SK-N-SH (cell line): Measurements from ENCODE around the gene DCAF10. TPM values are rescaled to one million over a fixed set of nuclear protein-coding genes. Genes with fewer than 3 reads are reported as not detected.
"Not testable (repeated sequence)": the region's sequence is repeated elsewhere in the genome, so short reads cannot be mapped to it uniquely, and the experiment has no call there.

Experiments used
- CTCF ChIA-PET: fragments of 300-600, 350-600 bp; formaldehyde crosslinking; extraction: SDS; loops from one replicate; lab custom pipeline; 2021; lab: Yijun Ruan, JAX
- POLR2A ChIA-PET: fragments of 350-600 bp; sonication (Branson Sonifier 250); formaldehyde crosslinking; extraction: SDS; loops from one replicate; lab custom pipeline; 2020; ENCODE audit warnings: antibody characterized with exemption, inconsistent platforms; lab: Yijun Ruan, JAX
- DNase-seq: peaks from one replicate; pipeline ENCODE4 v3.0.0; 2012
- H2AFZ ChIP-seq: fragments of 200-600 bp; sonication (generic); 2 replicates; pipeline ENCODE4 v1.8.1; 2016; ENCODE audit warnings: antibody characterized with exemption, mild to moderate bottlenecking, low read depth
- H3F3A ChIP-seq: fragments of 200-600 bp; sonication (generic); replicated peaks from 2 replicates; pipeline ENCODE3; 2016; ENCODE audit warnings: antibody characterized with exemption, mild to moderate bottlenecking; ENCODE audit not compliant: insufficient read depth
- H3K27ac ChIP-seq, 2 experiments: fragments of 200-500 bp in 1 of 2; fragments of 200-600 bp in 1 of 2; sonication (Bioruptor generic) in 1 of 2; sonication (generic), shearing (Covaris generic) in 1 of 2; 2 replicates each; pipeline versions ENCODE4 v1.5.1 to v1.6.1; 2014 to 2016; ENCODE audit warnings: low read depth in 2 of 2, inconsistent platforms in 1 of 2, low read length in 1 of 2, mild to moderate bottlenecking in 1 of 2, mixed read lengths in 1 of 2
- H3K27me3 ChIP-seq: fragments of 200-600 bp; sonication (generic), shearing (Covaris generic); 2 replicates; pipeline ENCODE4 v1.6.1; 2016; ENCODE audit warnings: mixed run types; ENCODE audit not compliant: insufficient read depth
- H3K36me3 ChIP-seq, 2 experiments: fragments of 200-500 bp in 1 of 2; fragments of 200-600 bp in 1 of 2; sonication (Bioruptor generic) in 1 of 2; sonication (generic) in 1 of 2; replicated peaks in 1 of 2; 2 replicates each; pipeline versions ENCODE3 to v1.5.1; 2014 to 2016; ENCODE audit warnings: low read length in 1 of 2, mild to moderate bottlenecking in 1 of 2; ENCODE audit not compliant: insufficient read depth in 2 of 2, control insufficient read depth in 1 of 2
- H3K4me1 ChIP-seq, 2 experiments: fragments of 200-500 bp in 1 of 2; fragments of 200-600 bp in 1 of 2; sonication (Bioruptor generic) in 1 of 2; sonication (generic), shearing (Covaris generic) in 1 of 2; 2 replicates each; pipeline versions ENCODE4 v1.5.1 to v1.6.1; 2014 to 2016; ENCODE audit warnings: low read depth in 1 of 2, low read length in 1 of 2, mixed run types in 1 of 2; ENCODE audit not compliant: insufficient read depth in 2 of 2, control insufficient read depth in 1 of 2
- H3K4me2 ChIP-seq: fragments of 200-600 bp; sonication (generic), shearing (Covaris generic); 2 replicates; pipeline ENCODE4 v1.6.1; 2017; ENCODE audit warnings: mixed run types
- H3K4me3 ChIP-seq, 2 experiments: fragments of 200-500 bp in 1 of 2; fragments of 200-600 bp in 1 of 2; sonication (Bioruptor generic) in 1 of 2; sonication (generic), shearing (Covaris generic) in 1 of 2; 2 replicates each; pipeline versions ENCODE4 v1.5.1 to v1.8.1; 2014 to 2016; ENCODE audit warnings: low read depth in 2 of 2, inconsistent platforms in 1 of 2, low read length in 1 of 2, mild to moderate bottlenecking in 1 of 2, mixed read lengths in 1 of 2, moderate library complexity in 1 of 2
- H3K79me2 ChIP-seq: fragments of 200-600 bp; sonication (generic); 2 replicates; pipeline ENCODE4 v1.8.1; 2017; ENCODE audit warnings: mild to moderate bottlenecking; ENCODE audit not compliant: insufficient read depth
- H3K9ac ChIP-seq: fragments of 200-600 bp; sonication (generic); 2 replicates; pipeline ENCODE4 v1.6.1; 2017; ENCODE audit warnings: mixed run types
- H3K9me2 ChIP-seq: fragments of 200-600 bp; sonication (generic); 2 replicates; pipeline ENCODE4 v1.6.1; 2017; ENCODE audit warnings: mixed run types
- H3K9me3 ChIP-seq: fragments of 200-600 bp; sonication (generic); 2 replicates; pipeline ENCODE4 v1.6.1; 2017; ENCODE audit warnings: mixed run types, mild to moderate bottlenecking, moderate library complexity
- H4K20me1 ChIP-seq: fragments of 200-600 bp; sonication (generic); 2 replicates; pipeline ENCODE4 v1.6.1; 2017; ENCODE audit warnings: mild to moderate bottlenecking, mixed run types; ENCODE audit not compliant: insufficient read depth
- CHD2 ChIP-seq: fragments of 150-350 bp; IDR thresholded peaks from 2 replicates; pipeline ENCODE4 v1.6.1; 2018; ENCODE audit warnings: low read length; ENCODE audit not compliant: partially characterized antibody
- EZH2phosphoT487 ChIP-seq: fragments of 200-600 bp; sonication (generic); IDR thresholded peaks from 2 replicates; pipeline ENCODE4 v1.6.1; 2017; ENCODE audit warnings: low read depth, mixed run types, mild to moderate bottlenecking, antibody characterized with exemption, moderate library complexity, borderline replicate concordance
- GABPA ChIP-seq: IDR thresholded peaks from 2 replicates; pipeline ENCODE4 v1.4.0; 2012; ENCODE audit warnings: low read depth, mild to moderate bottlenecking
- MAX ChIP-seq: IDR thresholded peaks from 2 replicates; pipeline ENCODE4 v1.4.0; 2012; ENCODE audit warnings: low read depth
- MEF2A ChIP-seq: IDR thresholded peaks from 2 replicates; pipeline ENCODE4 v1.4.0; 2012; ENCODE audit warnings: low read depth, borderline replicate concordance
- POLR2AphosphoS5 ChIP-seq: IDR thresholded peaks from 2 replicates; pipeline ENCODE4 v1.6.1; 2012; ENCODE audit warnings: low read depth, low read length
- REST ChIP-seq: IDR thresholded peaks from 2 replicates; pipeline ENCODE4 v1.6.1; 2012; ENCODE audit warnings: mild to moderate bottlenecking, low read depth, low read length, moderate library complexity
- RFX5 ChIP-seq: IDR thresholded peaks from 2 replicates; pipeline ENCODE4 v1.6.1; 2012; ENCODE audit warnings: mild to moderate bottlenecking, improper control_type of control experiment, low read length
- RXRA ChIP-seq: IDR thresholded peaks from 2 replicates; pipeline ENCODE4 v1.4.0; 2012; ENCODE audit warnings: low read depth, mild to moderate bottlenecking, borderline replicate concordance
- WGBS: methylation state at CpG from one replicate; pipeline ENCODE4 v1.1.6; 2017; ENCODE audit warnings: low lambda C conversion rate; 5-methylcytosine and 5-hydroxymethylcytosine counted together
- polyA plus RNA-seq, 3 experiments: library from polyadenylated mRNA; depleted of rRNA; stranded (reverse); fragments of >200 nt; gene quantifications; 2 replicates each; pipeline ENCODE4 v1.2.3, GENCODE V29; 2012

DCAF10 gene
- polyA plus RNA-seq, 1 of the 3 experiments (the other 2 are of a cell fraction) = 11.8 TPM

DNA sequence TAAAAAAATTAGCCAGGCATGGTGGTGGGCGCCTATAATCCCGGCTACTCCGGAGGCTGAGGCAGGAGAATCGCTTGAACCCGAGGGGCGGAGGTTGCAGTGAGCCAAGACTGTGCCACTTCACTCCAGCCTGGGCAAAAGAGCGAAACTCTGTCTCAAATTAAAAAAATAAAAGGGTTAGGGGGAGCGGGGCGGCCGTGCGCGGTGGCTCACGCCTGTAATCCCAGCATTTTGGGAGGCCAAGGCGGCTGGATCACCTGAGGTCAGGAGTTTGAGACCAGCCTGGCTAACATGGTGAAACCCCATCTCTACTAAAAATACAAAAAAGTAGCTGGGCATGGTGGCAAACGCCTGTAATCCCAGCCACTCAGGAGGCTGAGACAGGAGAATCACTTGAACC lies 9.1 kb downstream of the DCAF10 start:
- H3F3A ChIP-seq, POLR2A ChIA-PET, CTCF ChIA-PET: not testable (repeated sequence)

GRCh38 chr9:37811906-37812476 lies 11.4 kb downstream of the DCAF10 start:
- no peak for DNase-seq
- CTCF ChIA-PET = no interaction called here
- no peak for TF ChIP-seq REST
- TF ChIP-seq GABPA = no peak
- no peak for TF ChIP-seq EZH2phosphoT487
- TF ChIP-seq POLR2AphosphoS5 = no peak
- no peak for TF ChIP-seq MAX
- no peak for TF ChIP-seq CHD2
- no peak for TF ChIP-seq MEF2A
- TF ChIP-seq RFX5 = no peak
- no peak for TF ChIP-seq RXRA
- POLR2A ChIA-PET = no interaction called here
- peaks cover 27% of the 10 kb centered on the region for H4K20me1 ChIP-seq
- peaks cover 92% of the 10 kb centered on the region for H3K79me2 ChIP-seq
- H3K27ac ChIP-seq = no peak overlapping the region
- no peak overlapping the region for H3K4me3 ChIP-seq
- 96% methylated on average over 6 of the region's 6 CpGs for WGBS
- H3K36me3 ChIP-seq = peaks cover 0 to 23% of the 10 kb centered on the region in 2 experiments
- H3K27me3 ChIP-seq = no peaks in the 10 kb centered on the region
- H3K9ac ChIP-seq = no peak overlapping the region
- H3F3A ChIP-seq = peaks cover 6% of the 10 kb centered on the region
- no peaks in the 10 kb centered on the region for H3K9me3 ChIP-seq
- H3K9me2 ChIP-seq = no peaks in the 10 kb centered on the region
- H3K4me2 ChIP-seq = no peak overlapping the region
- no peak overlapping the region for H2AFZ ChIP-seq
- no peaks in the 10 kb centered on the region for H3K4me1 ChIP-seq

More for the DNA sequence above, 9.1 kb downstream of the DCAF10 start:
- H3K9ac ChIP-seq, H3K9me3 ChIP-seq, H3K4me3 ChIP-seq, H3K4me2 ChIP-seq, H3K27me3 ChIP-seq, H3K4me1 ChIP-seq, H2AFZ ChIP-seq, DNase-seq, H3K9me2 ChIP-seq, H3K27ac ChIP-seq: not testable (repeated sequence)
- H4K20me1 ChIP-seq = peaks cover 31% of the 10 kb centered on the region
- WGBS = 97% methylated on average over 9 of the region's 15 CpGs
- peaks cover 0 to 31% of the 10 kb centered on the region in 2 experiments for H3K36me3 ChIP-seq
- H3K79me2 ChIP-seq = peaks cover 91% of the 10 kb centered on the region
